A549 treated with dexamethasone at 1 μM for 4 hours (cell line): ENCODE data around the gene PCARE. TPM values are rescaled to one million over a fixed set of nuclear protein-coding genes. Genes with fewer than 3 reads are reported as not detected.

Experiments
- total RNA-seq: library from RNA; stranded (reverse); fragments of 200-300 nt; extraction: Qiagen RNA extraction; gene quantifications from 5 replicates; pipeline ENCODE4 v1.2.3, GENCODE V29; 2022

The PCARE gene
- not detected in 5 replicates for total RNA-seq

DNA sequence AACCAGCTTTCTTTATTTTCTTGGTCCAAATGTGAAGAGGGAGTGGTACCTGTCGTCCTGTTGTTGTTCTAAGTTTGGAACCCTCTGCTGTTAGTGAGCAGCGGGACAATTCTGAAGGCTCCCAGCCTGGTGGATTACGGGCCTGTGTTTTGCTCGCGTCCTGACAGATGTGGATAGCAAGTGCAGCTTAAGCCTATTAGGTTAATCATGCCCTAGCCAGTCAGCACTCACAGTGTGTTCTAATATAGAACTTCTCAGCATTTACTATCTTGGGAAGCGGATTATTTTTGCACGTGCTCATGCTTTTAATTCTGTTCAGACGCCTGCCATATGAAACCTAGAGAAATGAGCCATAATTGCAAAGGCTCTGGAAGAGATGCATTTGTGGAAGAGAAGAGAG, at the start of gene PCARE:
Gene PCARE, minus strand, starts transcription at position 113 of the 400 bp plus-strand sequence. CDS start 262 bp downstream, outside the sequence.

DNA sequence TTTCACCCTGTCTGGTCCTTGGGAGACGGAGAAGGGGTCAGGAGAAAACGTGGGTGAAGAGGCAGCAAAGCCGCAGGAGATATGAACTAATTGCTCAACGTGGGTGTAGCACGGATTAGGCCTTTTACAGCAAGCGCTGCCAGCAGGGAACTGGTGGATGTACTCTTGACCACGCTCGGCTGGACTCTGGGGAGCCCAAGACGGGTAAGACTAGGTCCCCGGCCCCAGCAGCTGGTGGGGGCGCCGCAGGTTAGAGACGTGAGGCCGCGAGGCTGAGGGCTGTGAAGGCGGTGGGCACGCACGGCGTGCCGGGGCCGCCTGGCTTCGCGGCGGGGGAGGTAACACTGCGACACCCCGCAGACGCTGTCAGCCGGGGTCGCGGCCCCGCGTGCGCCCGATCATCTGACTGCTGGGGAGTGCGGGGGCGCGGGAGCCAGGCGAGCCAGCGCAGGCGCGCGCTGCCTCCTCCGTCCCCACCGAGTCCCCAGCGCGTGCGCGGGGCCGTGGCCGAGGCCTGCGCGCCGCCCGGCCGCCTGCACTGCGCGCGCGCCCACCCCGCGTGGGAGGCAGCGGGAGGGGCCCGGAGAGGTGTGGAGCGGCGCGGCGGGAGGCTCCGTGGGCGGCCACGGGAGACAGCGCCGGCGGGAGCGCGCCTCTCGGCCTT, 40.8 kb upstream of the PCARE start, which contains the start of gene CLIP4:
Gene CLIP4, plus strand, starts transcription at position 470 of the 664 bp plus-strand sequence. CDS start 5,974 bp downstream, outside the sequence.

Other genes starting within 250 kb of the PCARE start
- gene TRMT61B, start 204.2 kb downstream of the PCARE start, total RNA-seq, result 13.8 to 15.3 TPM (median 15.2 TPM) in 5 replicates
- 80.8 to 114 TPM (median 104 TPM) in 5 replicates for gene WDR43, start 179.9 kb downstream of the PCARE start, total RNA-seq
- 0.15 to 0.27 TPM (median 0.21 TPM) in 4 of 5 replicates, not detected in the other for gene TOGARAM2, start 93.2 kb downstream of the PCARE start, total RNA-seq
- gene CLIP4, start 40.9 kb upstream of the PCARE start, total RNA-seq, result 14.4 to 24.3 TPM (median 20.9 TPM) in 5 replicates